ENCODE data around the gene PRKCQ.

DNA sequence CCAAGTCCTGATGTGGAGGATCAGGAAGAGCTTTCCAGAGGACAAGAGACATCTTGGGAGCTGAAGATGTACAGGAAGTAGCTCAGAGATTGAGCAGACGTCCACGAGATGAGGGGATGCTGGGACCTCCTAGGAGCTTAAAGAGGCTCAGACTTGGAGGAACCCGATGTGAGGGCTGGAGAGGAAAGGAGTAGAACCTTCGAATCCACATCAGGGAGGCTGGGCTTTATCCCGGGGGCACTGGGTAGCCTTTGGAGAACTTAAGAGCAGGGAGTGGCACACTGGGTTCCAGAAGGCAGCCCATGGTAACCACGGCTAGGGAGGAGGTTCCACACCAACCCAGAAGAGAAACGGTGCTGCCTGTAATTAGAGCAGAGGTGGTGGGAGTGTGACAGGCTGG lies 10.8 kb downstream of the PRKCQ start:
- no peak for TF ChIP-seq EZH2 (IDR thresholded peaks at IDR 0.05)
- TF ChIP-seq, protein P1, sequence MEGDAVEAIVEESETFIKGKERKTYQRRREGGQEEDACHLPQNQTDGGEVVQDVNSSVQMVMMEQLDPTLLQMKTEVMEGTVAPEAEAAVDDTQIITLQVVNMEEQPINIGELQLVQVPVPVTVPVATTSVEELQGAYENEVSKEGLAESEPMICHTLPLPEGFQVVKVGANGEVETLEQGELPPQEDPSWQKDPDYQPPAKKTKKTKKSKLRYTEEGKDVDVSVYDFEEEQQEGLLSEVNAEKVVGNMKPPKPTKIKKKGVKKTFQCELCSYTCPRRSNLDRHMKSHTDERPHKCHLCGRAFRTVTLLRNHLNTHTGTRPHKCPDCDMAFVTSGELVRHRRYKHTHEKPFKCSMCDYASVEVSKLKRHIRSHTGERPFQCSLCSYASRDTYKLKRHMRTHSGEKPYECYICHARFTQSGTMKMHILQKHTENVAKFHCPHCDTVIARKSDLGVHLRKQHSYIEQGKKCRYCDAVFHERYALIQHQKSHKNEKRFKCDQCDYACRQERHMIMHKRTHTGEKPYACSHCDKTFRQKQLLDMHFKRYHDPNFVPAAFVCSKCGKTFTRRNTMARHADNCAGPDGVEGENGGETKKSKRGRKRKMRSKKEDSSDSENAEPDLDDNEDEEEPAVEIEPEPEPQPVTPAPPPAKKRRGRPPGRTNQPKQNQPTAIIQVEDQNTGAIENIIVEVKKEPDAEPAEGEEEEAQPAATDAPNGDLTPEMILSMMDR (IDR thresholded peaks at IDR 0.05): no peak

All from neural progenitor cell (in vitro differentiated cells).